NT2/D1 (cell line): ENCODE measurements around the gene DNAH17.

Experiments used
- DNase-seq: peaks from one replicate; pipeline ENCODE4 v3.0.0-alpha.2; 2011; ENCODE audit warnings: low read depth, low spot score
- H3K27me3 ChIP-seq: 2 replicates; pipeline ENCODE4 v1.6.0; 2011; ENCODE audit warnings: mild to moderate bottlenecking; ENCODE audit not compliant: insufficient read length, insufficient read depth
- H3K36me3 ChIP-seq: 2 replicates; pipeline ENCODE4 v1.6.1; 2011; ENCODE audit warnings: mild to moderate bottlenecking, low read length, mixed read lengths; ENCODE audit not compliant: insufficient read depth, insufficient read length
- H3K4me1 ChIP-seq: 2 replicates; pipeline ENCODE4 v1.5.1; 2011; ENCODE audit not compliant: insufficient read depth, insufficient read length
- H3K4me3 ChIP-seq: 2 replicates; pipeline ENCODE4 v1.5.1; 2011; ENCODE audit warnings: low read depth; ENCODE audit not compliant: insufficient read length
- H3K9ac ChIP-seq: 2 replicates; pipeline ENCODE4 v1.6.0; 2011; ENCODE audit warnings: low read depth; ENCODE audit not compliant: insufficient read length
- H3K9me3 ChIP-seq: 2 replicates; pipeline ENCODE4 v1.5.1; 2011; ENCODE audit warnings: mild to moderate bottlenecking, low read length; ENCODE audit not compliant: insufficient read depth
- SUZ12 ChIP-seq: IDR thresholded peaks from 2 replicates; pipeline ENCODE4 v1.6.1; 2011; ENCODE audit not compliant: insufficient read length, insufficient read depth; ENCODE audit errors: extremely low read depth
- YY1 ChIP-seq: IDR thresholded peaks from 2 replicates; pipeline ENCODE4 v1.6.1; 2011; ENCODE audit not compliant: insufficient read length, insufficient read depth
- ZNF274 ChIP-seq: IDR thresholded peaks from 2 replicates; pipeline ENCODE4 v1.6.1; 2011; ENCODE audit warnings: mild to moderate bottlenecking, low read depth, low read length

DNAH17 gene

DNA sequence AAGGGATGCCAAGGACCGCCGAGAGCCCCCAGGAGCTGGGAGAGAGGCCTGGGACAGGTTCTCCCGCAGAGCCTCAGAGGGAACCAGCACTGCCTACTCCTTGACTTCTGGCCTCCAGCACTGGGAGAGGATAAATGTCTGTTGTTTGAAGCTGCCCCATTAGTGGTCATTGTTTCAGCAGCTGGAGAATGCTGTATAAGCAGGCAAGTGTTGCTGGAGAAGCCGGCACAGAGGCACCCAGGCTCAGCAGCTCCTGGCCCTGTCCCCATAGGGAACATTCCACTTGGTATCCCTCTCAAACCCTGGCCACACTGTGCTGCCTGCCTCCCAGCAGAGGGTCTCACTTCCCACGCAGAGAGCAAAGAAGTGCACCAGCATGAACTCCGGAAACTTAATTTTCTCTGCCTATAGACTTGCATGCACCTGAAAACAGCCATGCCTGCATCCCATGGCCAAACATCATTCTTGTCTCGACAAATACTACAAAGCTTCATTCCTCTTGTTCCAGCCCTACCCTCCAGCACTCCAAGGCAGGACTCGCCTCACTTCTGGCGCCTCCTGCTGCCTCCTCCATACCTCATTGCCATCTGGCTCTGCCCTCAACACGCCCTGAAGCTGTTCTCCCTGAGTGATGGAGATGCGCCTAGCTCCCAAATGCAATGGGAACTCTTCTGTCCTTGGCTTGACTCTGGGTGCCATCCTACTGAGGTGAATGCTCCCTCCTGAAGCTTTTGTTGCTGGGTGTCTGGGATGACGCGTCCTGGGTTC is 88.1 kb downstream of the DNAH17 start:
- no peak for DNase-seq
- Histone ChIP-seq H3K4me1 (peaks cover 8% of the 10 kb centered on the region), H3K4me3 (no peak overlapping the region), H3K36me3 (peaks cover 7% of the 10 kb centered on the region), H3K9ac (no peak overlapping the region), H3K9me3 (no peaks in the 10 kb centered on the region), H3K27me3 (no peaks in the 10 kb centered on the region)
- TF ChIP-seq ZNF274 (no peak), YY1 (no peak), SUZ12 (no peak)

DNA sequence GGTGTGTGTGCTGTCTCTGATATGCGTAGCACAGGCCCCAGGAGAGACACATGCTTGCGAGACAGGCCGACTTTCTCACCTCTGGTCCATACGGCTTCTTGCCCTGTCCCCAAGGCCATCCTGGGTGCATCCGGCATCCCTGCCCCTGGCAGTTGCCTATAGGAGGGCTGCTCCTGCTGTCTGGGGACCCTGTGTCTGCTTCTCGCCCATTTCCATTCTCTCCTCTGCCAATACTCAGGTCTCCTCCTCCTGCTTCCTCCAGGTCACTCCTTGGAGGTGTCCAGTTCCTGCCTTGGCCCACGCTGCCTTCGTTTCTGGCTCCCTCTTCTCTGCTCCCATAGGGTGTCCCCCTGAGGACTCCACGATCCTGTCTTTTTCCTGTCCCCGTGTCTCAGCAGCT is 89.0 kb downstream of the DNAH17 start:
- Histone ChIP-seq H3K4me3 (no peak overlapping the region), H3K36me3 (peaks cover 7% of the 10 kb centered on the region), H3K9ac (no peak overlapping the region), H3K4me1 (peaks cover 8% of the 10 kb centered on the region), H3K27me3 (no peaks in the 10 kb centered on the region), H3K9me3 (no peaks in the 10 kb centered on the region)
- no peak for DNase-seq
- TF ChIP-seq SUZ12 (no peak), YY1 (no peak), ZNF274 (no peak)

- Histone ChIP-seq H3K4me1 (peaks cover 4% of the 10 kb centered on the region), H3K9me3 (no peaks in the 10 kb centered on the region), H3K27me3 (no peaks in the 10 kb centered on the region), H3K4me3 (no peak overlapping the region), H3K9ac (no peak overlapping the region), H3K36me3 (peaks cover 7% of the 10 kb centered on the region)
- no peak for TF ChIP-seq ZNF274
- TF ChIP-seq SUZ12 = no peak
- no peak for TF ChIP-seq YY1
- DNase-seq = no peak
These were observed 90.1 kb downstream of the DNAH17 start for GRCh38 chr17:78486946-78487680.

- Histone ChIP-seq H3K36me3 (peaks cover 7% of the 10 kb centered on the region), H3K9ac (no peak overlapping the region), H3K4me3 (no peak overlapping the region), H3K4me1 (peaks cover 4% of the 10 kb centered on the region), H3K9me3 (no peaks in the 10 kb centered on the region), H3K27me3 (no peaks in the 10 kb centered on the region)
- DNase-seq = no peak
- TF ChIP-seq YY1 (no peak), SUZ12 (no peak), ZNF274 (no peak)
These were observed 90.9 kb downstream of the DNAH17 start for GRCh38 chr17:78486228-78486802.

DNA sequence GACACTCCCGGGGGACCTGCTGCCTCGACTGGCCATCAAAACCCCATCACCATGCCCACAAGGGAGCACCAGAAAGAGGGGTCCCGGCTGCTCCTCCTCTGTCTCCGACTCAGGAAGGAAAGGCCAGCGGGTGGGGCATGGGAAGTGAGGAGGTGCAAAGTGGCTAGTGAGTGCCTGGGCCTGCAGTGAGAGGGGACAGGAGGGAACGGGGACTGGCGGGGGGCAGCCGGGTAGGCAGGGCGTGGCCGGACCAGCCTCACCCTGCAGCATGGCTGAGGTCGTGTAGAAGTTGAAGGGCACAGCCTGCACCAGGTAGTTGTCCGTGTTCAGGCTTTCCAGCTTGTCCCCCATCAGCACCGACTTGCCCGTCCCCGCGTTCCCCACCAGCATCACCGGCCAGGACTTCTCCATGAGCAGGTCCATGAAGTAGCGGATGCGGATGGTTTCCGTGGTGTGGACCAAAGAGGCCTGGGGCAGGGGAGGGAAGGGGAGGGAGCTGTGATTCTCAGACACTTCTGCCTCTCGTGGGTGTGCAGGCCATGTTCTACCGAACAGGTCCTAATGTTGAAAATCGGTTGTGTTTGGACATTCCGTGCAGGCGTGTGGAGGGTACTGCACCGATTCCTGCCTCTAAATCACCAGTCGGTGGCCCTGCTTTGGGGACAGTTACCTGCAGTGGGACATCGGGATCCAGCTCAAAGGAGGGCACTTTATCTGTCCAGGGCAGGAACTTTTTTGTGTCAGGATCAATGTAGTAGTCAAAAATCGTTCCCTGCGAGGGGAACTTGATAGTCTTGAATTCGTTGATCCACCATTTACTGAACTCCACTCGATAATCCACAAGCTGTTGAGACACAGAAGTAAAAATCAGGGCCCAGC is 91.7 kb downstream of the DNAH17 start:
- H3K9ac ChIP-seq = peak overlapping the region; percentile 70
- H3K4me1 ChIP-seq = peaks cover 4% of the 10 kb centered on the region
- peak overlapping the region; percentile 80 for H3K4me3 ChIP-seq
- no peak for DNase-seq
- no peak for TF ChIP-seq ZNF274
- no peak for TF ChIP-seq SUZ12
- TF ChIP-seq YY1 = no peak
- peaks cover 7% of the 10 kb centered on the region for H3K36me3 ChIP-seq
- H3K9me3 ChIP-seq = no peaks in the 10 kb centered on the region
- no peaks in the 10 kb centered on the region for H3K27me3 ChIP-seq

GRCh38 chr17:78484271-78485246 is 92.6 kb downstream of the DNAH17 start:
- no peaks in the 10 kb centered on the region for H3K9me3 ChIP-seq
- H3K4me3 ChIP-seq = peak overlapping the region; percentile 80
- no peaks in the 10 kb centered on the region for H3K27me3 ChIP-seq
- H3K9ac ChIP-seq = peak overlapping the region; percentile 70
- DNase-seq = no peak
- TF ChIP-seq ZNF274 (no peak), SUZ12 (no peak), YY1 (no peak)
- peaks cover 7% of the 10 kb centered on the region for H3K36me3 ChIP-seq
- peaks cover 4% of the 10 kb centered on the region for H3K4me1 ChIP-seq
